Keratinocyte (primary cell): Measurements from ENCODE around the gene ZCWPW1.

Source experiments
- EZH2 ChIP-seq: IDR thresholded peaks from one replicate; pipeline ENCODE4 v1.6.1; 2012; ENCODE audit warnings: inconsistent platforms, mild to moderate bottlenecking, low read length, moderate library complexity
- TF ChIP-seq, protein P1 (sequence below), 3 experiments: IDR thresholded peaks in 1 of 3; conservative IDR thresholded peaks in 1 of 3; optimal IDR thresholded peaks in 1 of 3; 2 replicates in 2 of 3; 3 replicates in 1 of 3; pipeline versions ENCODE3 to v1.5.1; 2011; ENCODE audit warnings: low read length in 3 of 3, mild to moderate bottlenecking in 3 of 3, moderate library complexity in 2 of 3, control low read depth in 1 of 3, inconsistent platforms in 1 of 3; ENCODE audit not compliant: insufficient read depth in 2 of 3; ENCODE audit errors: extremely low read depth in 1 of 3

DNA sequence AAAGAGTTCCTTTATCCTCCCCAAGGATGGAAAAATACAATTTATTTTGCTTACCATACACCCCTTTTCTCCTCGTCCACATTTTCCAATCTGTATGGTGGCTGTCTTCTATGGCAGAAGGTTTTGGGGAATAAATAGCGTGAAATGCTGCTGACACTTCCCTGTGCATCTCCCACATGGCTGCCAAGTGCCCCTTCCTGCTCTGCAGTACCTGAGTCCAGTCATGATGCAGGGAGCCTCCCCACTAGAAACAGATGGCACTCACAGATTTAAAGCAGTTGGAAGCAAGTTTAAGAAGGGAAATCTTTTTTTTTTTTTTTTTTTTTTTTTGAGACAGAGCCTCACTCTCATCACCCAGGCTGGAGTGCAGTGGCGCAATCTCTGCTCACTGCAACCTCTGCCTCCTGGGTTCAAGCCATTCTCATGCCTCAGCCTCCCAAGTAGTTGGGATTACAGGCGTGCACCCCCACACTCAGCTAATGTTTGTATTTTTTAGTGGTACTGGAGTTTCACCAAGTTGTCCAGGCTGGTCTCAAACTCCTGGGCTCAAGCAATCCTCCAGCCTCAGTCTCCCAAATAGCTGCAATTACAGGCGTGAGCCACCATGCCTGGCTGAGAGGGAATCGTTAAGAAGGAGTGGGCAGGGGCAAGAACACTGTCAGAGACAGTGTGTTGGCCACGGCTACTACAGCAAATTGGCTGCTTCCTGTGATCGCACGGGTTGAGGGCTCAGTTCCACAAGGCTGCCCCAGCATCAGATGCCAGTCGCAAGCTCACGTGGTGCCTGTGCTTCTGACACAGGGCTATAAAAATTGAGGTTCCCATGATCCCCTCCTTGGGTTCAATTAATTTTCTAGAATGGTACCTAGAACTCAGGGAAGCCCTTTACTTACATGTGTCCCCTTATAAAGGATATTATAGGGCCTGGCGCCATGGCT, 60.6 kb downstream of the ZCWPW1 start:
- no peak for TF ChIP-seq EZH2
- TF ChIP-seq, protein P1, sequence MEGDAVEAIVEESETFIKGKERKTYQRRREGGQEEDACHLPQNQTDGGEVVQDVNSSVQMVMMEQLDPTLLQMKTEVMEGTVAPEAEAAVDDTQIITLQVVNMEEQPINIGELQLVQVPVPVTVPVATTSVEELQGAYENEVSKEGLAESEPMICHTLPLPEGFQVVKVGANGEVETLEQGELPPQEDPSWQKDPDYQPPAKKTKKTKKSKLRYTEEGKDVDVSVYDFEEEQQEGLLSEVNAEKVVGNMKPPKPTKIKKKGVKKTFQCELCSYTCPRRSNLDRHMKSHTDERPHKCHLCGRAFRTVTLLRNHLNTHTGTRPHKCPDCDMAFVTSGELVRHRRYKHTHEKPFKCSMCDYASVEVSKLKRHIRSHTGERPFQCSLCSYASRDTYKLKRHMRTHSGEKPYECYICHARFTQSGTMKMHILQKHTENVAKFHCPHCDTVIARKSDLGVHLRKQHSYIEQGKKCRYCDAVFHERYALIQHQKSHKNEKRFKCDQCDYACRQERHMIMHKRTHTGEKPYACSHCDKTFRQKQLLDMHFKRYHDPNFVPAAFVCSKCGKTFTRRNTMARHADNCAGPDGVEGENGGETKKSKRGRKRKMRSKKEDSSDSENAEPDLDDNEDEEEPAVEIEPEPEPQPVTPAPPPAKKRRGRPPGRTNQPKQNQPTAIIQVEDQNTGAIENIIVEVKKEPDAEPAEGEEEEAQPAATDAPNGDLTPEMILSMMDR (optimal IDR thresholded peaks at IDR 0.05 in 1 of 3, IDR thresholded peaks at IDR 0.05 in 1 of 3, conservative IDR thresholded peaks at IDR 0.05 in 1 of 3; ENCODE audit: extremely low read depth in 1 of 3, insufficient read depth in 2 of 3, low read length in 3 of 3): no peak
